H9 (cell line): ENCODE results near the gene COL5A2. TPM values are rescaled to one million over a fixed set of nuclear protein-coding genes. Genes with fewer than 3 reads are reported as not detected.

Source experiments
- DNase-seq: peaks from one replicate; pipeline ENCODE4 v3.0.0-alpha.2; 2017
- H2AFZ ChIP-seq: one replicate; pipeline ENCODE4 v1.6.1; 2013; ENCODE audit warnings: mild to moderate bottlenecking, low read length, control low read depth, moderate library complexity
- H2AK5ac ChIP-seq: 2 replicates; pipeline ENCODE4 v1.6.1; 2013; ENCODE audit warnings: low read length, control low read depth, mixed read lengths; ENCODE audit not compliant: insufficient read length
- H2BK120ac ChIP-seq: one replicate; pipeline ENCODE4 v1.6.1; 2013; ENCODE audit warnings: low read depth, mild to moderate bottlenecking, low read length, control low read depth, inconsistent platforms; ENCODE audit not compliant: poor library complexity, severe bottlenecking
- H2BK12ac ChIP-seq: 2 replicates; pipeline ENCODE4 v1.6.1; 2013; ENCODE audit warnings: low read length, control low read depth, mixed read lengths, low read depth; ENCODE audit not compliant: insufficient read length
- H2BK15ac ChIP-seq: 2 replicates; pipeline ENCODE4 v1.6.1; 2013; ENCODE audit warnings: low read depth, low read length, control low read depth
- H2BK20ac ChIP-seq: one replicate; pipeline ENCODE4 v1.6.1; 2013; ENCODE audit warnings: low read depth, mild to moderate bottlenecking, low read length, control low read depth, inconsistent platforms; ENCODE audit not compliant: poor library complexity, severe bottlenecking
- H2BK5ac ChIP-seq: 2 replicates; pipeline ENCODE4 v1.6.1; 2013; ENCODE audit warnings: low read length, control low read depth, mixed read lengths; ENCODE audit not compliant: insufficient read length
- H3K14ac ChIP-seq: 2 replicates; pipeline ENCODE4 v1.6.1; 2013; ENCODE audit warnings: low read length, control low read depth; ENCODE audit not compliant: insufficient read depth
- H3K18ac ChIP-seq: 2 replicates; pipeline ENCODE4 v1.6.1; 2013; ENCODE audit warnings: low read depth, mild to moderate bottlenecking, mixed read lengths, low read length, control low read depth; ENCODE audit not compliant: insufficient read length
- H3K23ac ChIP-seq: 2 replicates; pipeline ENCODE4 v1.6.1; 2013; ENCODE audit warnings: low read length, control low read depth, mixed read lengths, low read depth; ENCODE audit not compliant: insufficient read length
- H3K23me2 ChIP-seq: 2 replicates; pipeline ENCODE4 v1.6.1; 2013; ENCODE audit warnings: low read depth, mild to moderate bottlenecking, mixed read lengths, low read length, control low read depth; ENCODE audit not compliant: insufficient read length, poor library complexity, severe bottlenecking
- H3K27ac ChIP-seq: 2 replicates; pipeline ENCODE4 v1.5.1; 2013; ENCODE audit warnings: low read length, control low read depth, mixed read lengths, low read depth; ENCODE audit not compliant: insufficient read length
- H3K27me3 ChIP-seq: 2 replicates; pipeline ENCODE4 v1.6.1; 2013; ENCODE audit warnings: low read length, control low read depth, inconsistent platforms; ENCODE audit not compliant: insufficient read depth
- H3K4ac ChIP-seq: 2 replicates; pipeline ENCODE4 v1.6.1; 2013; ENCODE audit warnings: low read depth, mild to moderate bottlenecking, control low read depth, inconsistent platforms, low read length, moderate library complexity
- H3K4me1 ChIP-seq: 2 replicates; pipeline ENCODE4 v1.6.1; 2013; ENCODE audit warnings: low read length, control low read depth, inconsistent platforms; ENCODE audit not compliant: insufficient read depth
- H3K4me2 ChIP-seq: 2 replicates; pipeline ENCODE4 v1.6.1; 2013; ENCODE audit warnings: low read length, control low read depth, mixed read lengths; ENCODE audit not compliant: insufficient read length, insufficient read depth
- H3K56ac ChIP-seq: 2 replicates; pipeline ENCODE4 v1.6.1; 2013; ENCODE audit warnings: low read depth, mild to moderate bottlenecking, mixed read lengths, low read length, control low read depth; ENCODE audit not compliant: insufficient read length
- H3K79me1 ChIP-seq: 2 replicates; pipeline ENCODE4 v1.6.1; 2013; ENCODE audit warnings: low read depth, mild to moderate bottlenecking, moderate library complexity, low read length, control low read depth, inconsistent platforms; ENCODE audit not compliant: insufficient read depth, poor library complexity, severe bottlenecking
- H3K79me2 ChIP-seq: 2 replicates; pipeline ENCODE4 v1.6.1; 2013; ENCODE audit warnings: low read length, control low read depth, inconsistent platforms; ENCODE audit not compliant: insufficient read depth
- H3K9ac ChIP-seq: 2 replicates; pipeline ENCODE4 v1.6.1; 2013; ENCODE audit warnings: low read length, control low read depth, mixed read lengths; ENCODE audit not compliant: insufficient read length; ENCODE audit errors: extremely low read depth
- H3K9me3 ChIP-seq: one replicate; pipeline ENCODE4 v1.6.1; 2013; ENCODE audit warnings: low read depth, low read length, inconsistent platforms; ENCODE audit not compliant: control insufficient read depth
- H3T11ph ChIP-seq: one replicate; pipeline ENCODE4 v1.6.1; 2013; ENCODE audit warnings: mild to moderate bottlenecking, low read length, control low read depth, inconsistent platforms
- H4K20me1 ChIP-seq: one replicate; pipeline ENCODE4 v1.6.1; 2013; ENCODE audit not compliant: control insufficient read depth, insufficient read length, insufficient read depth
- H4K5ac ChIP-seq: 2 replicates; pipeline ENCODE4 v1.6.1; 2013; ENCODE audit warnings: low read depth, mild to moderate bottlenecking, mixed read lengths, low read length, control low read depth; ENCODE audit not compliant: insufficient read length
- H4K8ac ChIP-seq: replicated peaks from 2 replicates; pipeline ENCODE4 v1.6.1; 2013; ENCODE audit warnings: low read length, control low read depth, mixed read lengths, low read depth; ENCODE audit not compliant: insufficient read length
- H4K91ac ChIP-seq: 2 replicates; pipeline ENCODE4 v1.6.1; 2013; ENCODE audit warnings: low read depth, mild to moderate bottlenecking, moderate library complexity, mixed read lengths, low read length, control low read depth; ENCODE audit not compliant: insufficient read length
- H3K27ac Mint-ChIP-seq, 3 experiments: 2 replicates in 2 of 3; 3 replicates in 1 of 3; pipeline ENCODE4 v1.8.0; 2020 to 2021; ENCODE audit warnings: mixed read lengths in 3 of 3, mild to moderate bottlenecking in 1 of 3, moderate library complexity in 1 of 3
- H3K27me3 Mint-ChIP-seq: 2 replicates; pipeline ENCODE4 v1.8.0; 2021; ENCODE audit warnings: low read depth, mild to moderate bottlenecking, moderate library complexity, mixed read lengths
- H3K36me3 Mint-ChIP-seq, 3 experiments: 2 replicates in 2 of 3; 3 replicates in 1 of 3; pipeline ENCODE4 v1.8.0; 2020 to 2021; ENCODE audit warnings: low read depth in 3 of 3, mixed read lengths in 3 of 3; ENCODE audit not compliant: insufficient read depth in 1 of 3
- H3K4me1 Mint-ChIP-seq, 2 experiments: 2 replicates each; pipeline ENCODE4 v1.8.0; 2020; ENCODE audit warnings: mixed read lengths in 2 of 2
- H3K4me3 Mint-ChIP-seq, 2 experiments: 2 replicates in 1 of 2; 3 replicates in 1 of 2; pipeline ENCODE4 v1.8.0; 2020 to 2021; ENCODE audit warnings: mild to moderate bottlenecking in 2 of 2, mixed read lengths in 2 of 2, moderate library complexity in 1 of 2
- H3K9me3 Mint-ChIP-seq, 2 experiments: 2 replicates in 1 of 2; 3 replicates in 1 of 2; pipeline ENCODE4 v1.8.0; 2020; ENCODE audit warnings: mild to moderate bottlenecking in 2 of 2, mixed read lengths in 2 of 2, moderate library complexity in 1 of 2
- CTCF ChIP-seq: fragments of 200-600 bp; sonication (generic); conservative IDR thresholded peaks from 3 replicates; pipeline ENCODE4 v1.8.0; 2021; ENCODE audit warnings: antibody characterized with exemption, mild to moderate bottlenecking
- WGBS: extraction: QIAGEN DNeasy Blood & Tissue Kit; methylation state at CpG from one replicate; pipeline ENCODE4 v1.1.7; 2013; ENCODE audit warnings: missing lambda C conversion rate, low lambda C conversion rate, mixed read lengths; ENCODE audit not compliant: insufficient read length; ENCODE audit errors: extremely low coverage; 5-methylcytosine and 5-hydroxymethylcytosine counted together
- total RNA-seq: library from RNA; stranded (reverse); gene quantifications from 2 replicates; pipeline ENCODE4 v1.2.1, GENCODE V29; 2021

The COL5A2 gene
- total RNA-seq, 1 experiment from 2014 or later, result 10.5 TPM

- no peak for DNase-seq
- Histone ChIP-seq H3K4ac (no peak overlapping the region), H2BK5ac (no peak overlapping the region), H3K27me3 (no peaks in the 10 kb centered on the region), H2BK12ac (no peak overlapping the region), H2AK5ac (no peak overlapping the region), H3T11ph (no peak overlapping the region), H3K4me1 (peaks cover 1% of the 10 kb centered on the region; the same call in 1 of the 2 replicates), H3K9me3 (no peaks in the 10 kb centered on the region), H3K23ac (no peak overlapping the region), H3K23me2 (no peaks in the 10 kb centered on the region), H2BK20ac (no peak overlapping the region), H3K4me2 (no peak overlapping the region), H4K5ac (no peak overlapping the region), H3K79me1 (no peaks in the 10 kb centered on the region), H3K9ac (no peak overlapping the region), H3K27ac (no peak overlapping the region), H2AFZ (no peak overlapping the region), H4K91ac (no peak overlapping the region), H3K79me2 (no peaks in the 10 kb centered on the region; the same call in 1 of the 2 replicates), H3K14ac (no peak overlapping the region), H2BK120ac (no peak overlapping the region), H3K18ac (no peak overlapping the region), H3K56ac (no peak overlapping the region), H4K20me1 (no peaks in the 10 kb centered on the region), H2BK15ac (no peak overlapping the region), H4K8ac (no peak overlapping the region)
- Mint-ChIP-seq H3K4me3 (no peak overlapping the region), H3K27me3 (no peaks in the 10 kb centered on the region), H3K9me3 (no peaks in the 10 kb centered on the region), H3K36me3 (no peaks in the 10 kb centered on the region), H3K4me1 (peaks cover 1 to 5% of the 10 kb centered on the region in 2 experiments), H3K27ac (no peak overlapping the region)
- no CpG with 5 or more reads among the region's 2 CpGs for WGBS
- TF ChIP-seq CTCF, result no peak
These were observed 10.6 kb downstream of the COL5A2 start for GRCh38 chr2:189168856-189169499.
